Stimulated activated CD8-positive, alpha-beta memory T cell treated with anti-CD3 and anti-CD28 coated beads, Interleukin-4, amount 100 ng/mL, for 4 hours (primary cell): ENCODE measurements around the gene LRCH1.

Experiments
- DNase-seq, 2 donors: peaks; one replicate each; pipeline ENCODE4 v3.0.0-alpha.2; 2020; ENCODE audit warnings: low read depth in 2 of 2, low spot score in 1 of 2

The LRCH1 gene

DNA sequence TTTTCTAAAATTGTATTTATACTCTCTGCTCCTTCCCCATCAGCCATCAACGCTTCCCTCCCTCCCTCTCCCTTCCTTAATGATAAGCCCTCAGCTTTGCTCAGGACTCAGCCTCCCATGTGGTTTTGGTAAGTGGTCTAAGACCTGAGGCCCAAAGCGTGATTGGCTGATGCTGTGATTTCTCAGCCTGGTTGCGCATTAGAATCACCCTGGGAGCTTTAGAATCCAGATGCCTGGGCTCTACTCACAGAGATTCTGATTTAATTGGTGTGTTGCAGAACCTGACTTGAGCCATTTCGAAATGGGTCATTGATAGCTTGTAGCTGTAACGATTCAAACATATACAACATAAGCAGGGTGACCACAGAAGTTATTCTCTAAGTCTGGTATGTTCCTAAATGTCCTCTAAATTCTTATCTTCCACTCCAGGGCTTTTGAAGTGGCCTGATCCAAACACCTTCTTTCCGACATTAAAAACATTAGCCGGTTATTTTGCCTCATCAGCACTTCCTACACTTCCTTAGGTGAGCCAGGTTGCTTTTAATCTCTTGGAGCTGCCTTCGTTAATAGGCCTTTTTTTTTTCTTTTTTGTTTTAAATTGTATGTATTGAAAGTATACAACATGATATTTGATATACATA lies 60.6 kb downstream of the LRCH1 start:
- DNase-seq = no peak

DNA sequence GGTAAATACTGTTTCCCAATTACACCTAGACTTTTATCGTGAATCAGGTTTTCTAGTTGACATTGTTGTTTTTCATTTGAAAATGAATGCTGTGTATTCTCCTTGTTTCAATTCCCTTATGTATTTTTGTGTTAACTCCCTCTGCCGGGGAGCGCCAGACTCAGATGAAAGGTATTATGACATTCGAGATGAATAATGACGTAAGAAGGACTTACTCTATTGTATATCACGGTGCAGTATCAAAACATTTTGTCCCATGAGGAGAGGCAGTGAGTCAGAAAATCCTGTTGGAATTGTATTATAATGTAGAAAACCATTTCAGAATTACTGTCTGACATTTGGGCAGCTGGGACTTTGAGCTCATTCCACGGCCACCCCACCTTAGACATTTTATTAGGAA lies 61.6 kb downstream of the LRCH1 start:
- DNase-seq = no peak

DNA sequence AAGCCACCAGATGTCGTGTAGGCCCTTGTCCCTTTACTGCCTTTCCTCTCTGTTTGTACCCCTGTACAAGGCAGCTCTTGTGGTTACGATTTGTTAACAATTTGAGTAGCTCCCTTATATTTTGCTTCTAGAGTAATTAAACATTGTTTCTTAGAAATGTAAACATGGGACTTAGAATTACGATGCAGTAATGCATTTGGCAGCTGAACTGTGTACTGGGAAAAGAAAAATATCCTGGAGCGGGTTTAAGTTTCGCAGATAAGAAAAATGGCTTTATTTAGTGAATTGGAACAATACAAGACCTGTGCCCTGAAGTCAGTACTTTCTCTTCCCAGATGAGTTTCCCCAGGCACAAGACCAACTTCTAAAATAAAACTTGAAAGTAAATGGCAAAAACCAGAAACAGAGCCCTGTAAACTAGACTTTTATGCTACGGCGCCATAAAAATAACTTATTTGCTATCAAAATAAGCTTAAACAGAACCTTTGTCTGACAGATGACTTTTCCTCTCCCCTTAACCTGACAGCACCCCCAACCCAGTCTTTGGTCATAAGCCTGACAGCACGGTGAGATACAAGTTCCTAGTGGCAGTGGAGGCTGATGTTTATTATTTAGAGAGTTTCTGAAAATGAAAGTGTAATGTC lies 63.0 kb downstream of the LRCH1 start:
- DNase-seq = no peak

DNA sequence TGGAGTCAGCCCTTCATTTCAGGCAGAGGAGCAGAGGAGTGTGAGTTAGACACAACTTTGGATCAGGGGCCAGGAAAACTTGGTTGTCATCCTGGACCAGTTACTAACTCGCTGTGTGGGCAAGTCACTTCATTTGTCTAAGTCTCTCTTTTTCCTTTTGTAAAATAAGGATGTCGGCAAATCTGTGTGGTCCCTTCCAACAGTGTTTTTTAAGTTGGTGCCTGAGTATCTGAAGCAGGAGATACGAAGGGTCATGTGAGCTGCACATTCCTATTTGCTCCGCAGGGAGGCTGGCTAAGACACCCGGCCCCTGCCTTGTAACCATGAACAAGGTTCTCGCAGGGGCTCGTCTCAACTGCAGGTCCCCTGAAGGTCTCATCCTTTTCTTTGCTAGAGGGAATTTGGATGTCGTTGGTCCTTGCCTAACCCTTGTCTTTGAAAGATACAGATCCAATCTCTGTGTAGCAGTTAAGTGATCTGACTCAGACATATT lies 64.3 kb downstream of the LRCH1 start:
- no peak for DNase-seq

DNA sequence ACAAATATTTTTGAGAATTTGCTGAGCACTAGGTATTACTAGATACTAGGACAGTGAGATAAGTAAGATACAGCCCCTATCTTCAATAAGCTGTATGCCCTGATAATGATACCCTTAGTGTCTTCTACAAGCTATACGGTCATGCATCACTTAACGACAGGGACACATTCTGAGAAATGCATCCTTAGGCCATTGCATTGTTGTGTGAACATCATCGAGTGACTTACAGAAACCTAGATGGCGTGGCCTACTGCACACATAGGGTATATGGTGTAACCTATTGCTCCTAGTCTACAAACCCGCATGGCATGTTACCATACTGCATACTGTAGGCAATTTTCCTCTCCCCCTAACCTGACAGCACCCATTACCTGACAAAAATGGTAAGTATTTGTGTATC lies 64.9 kb downstream of the LRCH1 start:
- no peak for DNase-seq

DNA sequence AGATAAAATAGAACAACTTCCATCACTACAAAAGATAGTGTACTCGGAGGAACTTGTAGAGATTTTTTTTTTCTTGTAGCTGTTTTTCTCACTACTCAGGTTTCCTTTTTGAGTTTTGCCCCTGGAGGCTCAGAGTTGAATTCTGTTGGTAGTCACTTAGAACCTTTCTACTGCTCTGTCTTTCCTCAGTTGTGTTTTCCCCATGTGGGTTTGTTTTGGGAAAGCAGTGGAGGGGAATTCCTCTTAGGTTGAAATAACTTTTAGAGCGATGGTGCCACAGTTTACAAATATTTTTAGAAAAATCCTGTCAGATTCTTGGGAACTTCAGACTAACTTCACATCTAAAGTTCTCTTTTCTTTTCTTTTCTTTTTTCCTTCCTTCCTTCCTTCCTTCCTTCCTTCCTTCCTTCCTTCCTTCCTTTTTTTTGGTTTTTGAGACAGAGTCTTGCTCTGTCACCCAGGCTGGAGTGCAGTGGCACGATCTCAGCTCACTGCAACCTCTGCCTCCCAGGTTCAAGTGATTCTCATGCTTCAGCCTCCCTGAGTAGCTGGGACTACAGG lies 65.8 kb downstream of the LRCH1 start:
- DNase-seq = no peak

DNA sequence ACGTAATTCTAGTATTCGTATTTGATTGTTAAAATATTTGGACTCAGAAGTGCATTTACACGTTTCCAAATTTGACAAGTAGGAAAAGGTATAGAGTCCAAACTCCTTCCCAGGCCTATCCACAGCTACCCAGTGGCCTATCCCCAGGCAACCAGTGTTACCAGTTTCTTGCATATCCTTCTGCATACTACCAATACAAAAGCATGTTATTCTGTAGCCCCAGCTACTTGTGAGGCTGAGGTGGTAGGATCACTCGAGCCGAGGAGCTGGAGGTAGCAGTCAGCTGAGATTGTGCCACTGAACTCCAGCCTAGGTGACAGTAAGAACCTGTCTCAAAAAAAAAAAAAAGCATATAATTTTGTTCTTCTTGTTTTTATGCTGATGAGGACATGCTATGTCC lies 67.1 kb downstream of the LRCH1 start:
- no peak for DNase-seq

DNA sequence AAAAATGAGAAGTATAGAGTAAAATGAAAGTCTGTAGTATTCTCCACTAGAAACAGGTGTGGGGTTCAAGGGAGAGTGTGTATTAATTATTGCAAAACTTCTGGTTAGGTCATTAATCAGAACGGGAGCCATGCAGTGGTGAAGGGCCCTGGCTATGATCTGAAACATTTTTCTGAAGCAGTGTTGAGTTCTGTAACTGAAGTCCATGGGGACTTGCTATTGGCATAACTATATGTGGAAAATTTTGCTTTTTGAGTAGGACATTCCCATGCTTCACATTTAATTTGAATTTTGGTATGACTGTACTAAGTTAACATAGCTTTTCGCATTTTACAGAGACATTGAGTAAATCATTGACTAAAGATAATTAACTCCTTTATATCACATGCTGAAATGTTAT lies 67.5 kb downstream of the LRCH1 start:
- DNase-seq = no peak

DNA sequence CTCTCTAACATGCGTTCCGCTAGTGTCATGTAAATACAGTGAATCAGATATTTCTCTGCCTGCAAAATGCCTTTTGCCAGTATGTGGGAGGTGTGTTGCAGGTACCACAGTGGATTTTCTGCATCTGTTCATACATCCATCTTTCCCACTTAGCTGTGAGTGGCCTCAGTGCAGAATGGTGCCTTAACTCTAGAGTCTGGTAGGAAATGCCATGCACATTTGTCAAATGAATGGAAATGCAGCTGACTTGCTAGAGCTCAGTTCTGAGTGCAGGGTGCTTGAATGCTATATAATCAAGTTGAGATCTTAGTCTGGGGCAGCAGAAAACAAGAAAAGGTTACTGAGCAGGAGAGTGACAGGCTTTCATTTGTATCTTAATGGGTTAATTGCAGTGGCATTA lies 68.2 kb downstream of the LRCH1 start:
- no peak for DNase-seq

DNA sequence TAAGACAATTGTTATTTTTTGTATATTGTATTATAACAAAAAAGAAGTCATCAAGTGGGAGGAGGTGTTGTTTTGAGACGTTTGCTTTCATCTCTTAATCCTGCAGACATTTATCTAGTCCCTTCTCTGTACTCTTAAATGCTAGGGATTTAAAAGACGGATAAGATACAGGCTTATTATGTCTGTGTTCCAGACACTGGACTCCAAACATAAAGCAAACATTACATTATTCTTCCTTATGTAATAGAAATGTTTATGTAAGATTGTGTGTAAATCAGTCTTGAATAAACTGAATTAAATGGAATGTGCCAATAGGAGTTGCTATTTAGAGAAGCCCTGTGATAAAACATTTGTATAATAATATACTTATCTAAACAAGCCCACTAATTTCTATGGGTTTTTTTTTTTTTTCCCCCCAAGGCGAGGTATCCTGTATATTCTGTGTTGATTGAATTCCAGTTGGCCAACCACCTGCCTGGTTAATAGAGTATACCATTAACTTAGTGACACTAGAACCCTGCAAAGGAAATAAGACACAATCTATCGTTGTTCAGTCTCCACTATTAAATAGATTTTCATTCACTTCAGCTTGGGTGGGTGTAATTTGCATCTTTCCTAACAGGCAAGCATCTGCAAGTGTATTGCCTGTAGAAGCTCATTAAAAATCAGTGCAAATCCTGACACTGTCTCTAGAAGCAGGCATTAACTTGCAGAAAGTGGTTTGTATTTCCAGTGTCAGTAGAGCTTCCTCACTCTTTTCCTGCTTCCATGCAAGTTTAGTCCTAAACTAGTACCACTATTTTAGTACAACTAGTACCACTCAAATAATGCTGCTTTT lies 69.0 kb downstream of the LRCH1 start:
- no peak for DNase-seq

DNA sequence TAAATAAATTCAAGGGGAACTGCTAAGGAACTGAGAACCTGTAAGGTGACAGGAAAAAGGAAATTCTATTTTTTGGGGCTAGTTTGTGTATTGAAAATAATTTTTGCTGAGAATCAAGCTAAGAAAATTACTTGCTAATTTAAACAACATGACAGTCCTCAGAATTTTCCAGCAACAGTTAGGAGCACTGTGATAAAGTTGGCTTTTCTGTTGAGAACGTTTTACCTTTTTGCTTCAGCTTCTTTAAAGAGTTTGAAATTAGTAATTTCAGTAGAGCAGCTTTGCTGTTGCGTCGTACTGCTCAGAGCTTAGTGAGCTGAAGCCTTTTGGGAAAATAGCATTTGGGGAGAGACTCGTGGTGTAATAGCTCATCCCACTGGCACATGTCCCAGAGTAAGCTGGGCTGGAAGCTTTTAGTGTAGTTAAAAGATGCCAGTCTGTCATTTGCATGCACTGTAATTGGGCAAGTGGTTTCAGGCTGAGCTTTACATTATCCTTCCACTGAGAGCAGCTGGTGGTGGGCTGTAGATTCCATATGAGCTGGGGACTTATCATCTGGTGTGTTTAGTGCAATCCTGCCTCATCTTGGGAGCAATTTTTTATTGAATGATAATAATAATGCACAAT lies 69.8 kb downstream of the LRCH1 start:
- DNase-seq = no peak

DNA sequence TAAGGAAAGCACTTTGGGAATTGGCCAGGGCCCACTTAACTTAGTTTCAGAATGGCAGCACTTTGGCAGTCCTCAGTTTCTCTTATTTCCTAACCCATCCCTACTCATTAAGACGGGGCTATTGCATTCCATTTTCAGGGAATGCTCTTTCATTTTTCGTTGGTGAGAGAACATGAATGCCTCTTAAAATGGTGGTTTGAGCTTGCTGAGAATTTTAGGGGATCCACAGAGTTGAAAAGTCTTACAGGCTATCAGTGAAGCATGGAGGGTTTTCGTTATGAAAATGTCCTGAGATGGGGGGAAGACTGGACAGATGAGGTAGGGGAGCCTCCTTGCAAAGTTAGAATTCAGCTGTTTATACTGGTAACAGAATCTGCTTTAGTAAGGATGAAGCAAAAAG lies 71.4 kb downstream of the LRCH1 start:
- DNase-seq = no peak

DNA sequence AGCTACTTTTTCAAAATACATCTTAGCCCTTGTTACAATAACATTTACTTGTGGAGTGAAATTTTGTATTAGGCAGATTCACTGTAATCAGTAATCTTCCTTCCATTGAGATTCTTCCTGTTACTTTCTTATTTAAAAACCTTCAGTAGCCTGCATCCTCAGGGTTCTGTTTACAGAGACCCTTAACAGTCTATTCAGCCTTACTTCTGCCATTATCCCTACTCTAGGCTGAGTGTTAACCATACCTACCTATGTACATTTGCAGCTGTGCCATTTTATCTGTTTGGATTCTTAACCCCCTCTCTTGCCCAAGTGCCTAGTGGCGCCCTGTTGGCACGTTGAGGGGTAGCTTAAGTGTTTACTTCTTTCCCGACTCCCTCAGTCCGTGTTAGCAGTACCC lies 71.9 kb downstream of the LRCH1 start:
- no peak for DNase-seq

DNA sequence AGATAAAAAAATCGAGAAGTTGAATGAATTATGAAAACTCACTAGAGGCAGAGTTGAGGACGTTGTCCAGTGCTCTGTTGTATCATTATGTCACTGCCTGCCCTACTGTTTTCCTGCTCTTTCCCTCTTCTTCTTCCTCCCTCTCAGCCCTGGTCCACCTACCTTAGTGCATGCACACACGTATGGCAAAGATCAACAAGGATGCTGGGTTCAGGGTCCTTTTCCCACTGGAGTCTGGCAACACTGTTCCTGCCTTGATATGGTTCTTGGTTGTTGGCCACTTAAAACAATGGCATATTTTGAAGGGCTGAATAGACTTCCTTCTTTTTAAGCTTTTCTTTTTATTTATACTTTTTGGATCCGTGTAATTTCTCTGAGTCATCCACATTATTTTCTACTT lies 74.5 kb downstream of the LRCH1 start:
- DNase-seq = no peak

DNA sequence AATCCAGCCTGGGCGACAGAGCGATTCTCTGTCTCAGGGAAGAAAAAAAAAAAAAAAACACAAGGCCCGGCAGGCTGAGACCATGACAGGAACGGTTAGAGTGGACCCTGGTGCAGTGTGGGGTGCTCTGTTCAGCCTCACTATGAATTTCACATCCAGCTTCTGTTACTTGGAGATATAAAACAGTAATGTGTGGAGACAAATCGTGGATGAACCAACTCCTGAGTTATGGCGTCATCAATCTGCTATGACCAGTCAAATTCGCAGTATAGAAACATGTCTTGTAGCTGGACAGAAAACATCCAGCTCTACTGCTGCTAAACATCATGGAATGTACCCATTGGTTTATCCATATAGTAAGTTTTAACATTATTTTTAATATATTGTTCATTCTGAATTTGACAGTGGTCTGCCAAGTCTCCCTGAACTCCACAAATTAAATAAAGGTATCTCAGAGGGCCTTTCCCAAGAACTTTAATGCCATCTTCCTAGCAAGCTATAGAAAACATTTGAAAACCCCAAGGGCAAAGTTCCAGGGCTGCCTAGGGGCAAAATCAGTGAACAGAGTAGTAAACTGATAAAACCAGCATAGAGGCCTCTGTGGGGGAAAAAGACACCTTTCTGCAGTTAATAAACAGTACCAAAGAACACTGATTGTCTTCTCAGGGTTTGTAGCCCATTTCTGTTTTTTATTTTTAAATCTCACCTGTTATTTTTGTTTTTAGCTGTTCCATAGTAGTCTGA lies 75.8 kb downstream of the LRCH1 start:
- no peak for DNase-seq

DNA sequence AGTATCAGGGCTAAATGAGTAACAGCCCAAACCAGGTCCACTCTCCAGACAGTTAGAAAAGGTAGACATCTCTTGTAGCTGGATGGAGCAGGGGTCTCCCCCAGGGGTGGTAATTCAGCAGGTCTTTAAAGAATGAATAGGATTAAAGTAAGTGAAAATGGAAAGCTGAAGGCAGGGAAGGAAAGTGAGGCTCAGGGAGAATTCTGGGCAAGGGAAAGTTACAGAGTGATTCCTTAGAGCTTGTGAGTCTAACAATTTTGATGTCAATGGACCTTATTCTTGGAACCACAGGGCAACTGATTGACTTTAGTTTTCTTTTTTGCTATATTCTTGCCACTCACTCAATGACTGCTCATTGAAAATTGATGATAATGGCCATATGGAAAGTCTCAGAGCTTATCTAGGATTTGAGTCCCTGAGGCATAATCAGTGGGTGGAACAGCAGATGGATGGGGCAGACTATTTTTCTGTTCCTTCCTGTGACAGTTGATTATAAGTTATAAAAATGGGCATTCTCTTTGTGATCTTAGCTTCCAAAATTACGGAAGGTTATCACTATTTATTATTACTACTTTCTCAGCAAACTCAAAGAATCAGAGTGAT lies 76.9 kb downstream of the LRCH1 start:
- no peak for DNase-seq

DNA sequence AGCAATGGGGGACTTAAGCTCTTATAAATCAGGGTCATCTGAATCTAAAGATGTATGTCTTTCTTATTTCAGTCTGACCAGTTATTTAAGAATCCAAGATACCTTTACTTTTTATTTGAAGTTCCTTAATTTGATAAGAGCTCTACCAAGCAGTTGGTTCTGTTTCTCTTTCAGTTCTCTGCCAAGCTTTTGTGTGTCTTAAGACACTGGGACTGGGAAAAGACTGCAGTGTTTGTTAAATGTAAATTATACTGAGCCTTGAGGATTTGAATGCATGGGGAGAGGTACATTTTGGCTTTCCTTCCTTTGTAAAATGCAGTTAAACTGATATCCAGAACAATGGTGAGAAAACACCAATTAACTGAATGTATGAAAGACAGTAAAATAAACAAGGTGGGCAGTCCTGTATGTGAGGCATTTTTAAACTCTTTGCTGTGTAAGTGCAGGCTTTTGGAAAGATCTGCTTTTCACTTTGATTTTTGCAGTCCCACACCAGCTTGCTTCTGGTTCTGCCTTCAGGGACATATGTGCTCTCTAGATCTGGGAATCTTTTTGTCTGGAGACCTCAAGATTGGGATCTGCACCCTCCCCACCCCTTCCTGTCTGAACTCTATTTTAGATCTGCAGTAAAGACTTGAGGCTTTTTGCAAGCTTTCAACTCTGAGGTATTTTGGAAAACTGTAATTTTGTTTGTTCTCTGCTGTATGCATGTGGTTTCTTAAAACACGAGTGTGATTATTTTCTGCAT lies 77.6 kb downstream of the LRCH1 start:
- DNase-seq = no peak

DNA sequence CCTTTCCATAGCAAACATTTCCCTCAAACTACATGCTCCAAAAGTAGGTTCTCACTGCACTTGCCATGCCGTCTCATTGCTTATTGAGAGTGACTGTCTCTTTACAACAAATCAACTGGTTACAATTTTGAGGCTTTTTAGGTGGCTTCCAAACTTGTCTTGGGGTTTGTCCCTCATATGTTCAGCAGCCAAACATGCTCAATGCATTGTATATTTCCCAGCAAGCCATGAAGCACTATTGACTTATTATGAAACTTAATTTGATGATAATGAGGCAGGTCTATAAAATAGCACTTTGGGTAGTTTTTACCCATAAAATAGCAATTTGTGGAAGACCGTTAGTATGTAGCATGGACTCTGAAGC lies 78.2 kb downstream of the LRCH1 start:
- no peak for DNase-seq

DNA sequence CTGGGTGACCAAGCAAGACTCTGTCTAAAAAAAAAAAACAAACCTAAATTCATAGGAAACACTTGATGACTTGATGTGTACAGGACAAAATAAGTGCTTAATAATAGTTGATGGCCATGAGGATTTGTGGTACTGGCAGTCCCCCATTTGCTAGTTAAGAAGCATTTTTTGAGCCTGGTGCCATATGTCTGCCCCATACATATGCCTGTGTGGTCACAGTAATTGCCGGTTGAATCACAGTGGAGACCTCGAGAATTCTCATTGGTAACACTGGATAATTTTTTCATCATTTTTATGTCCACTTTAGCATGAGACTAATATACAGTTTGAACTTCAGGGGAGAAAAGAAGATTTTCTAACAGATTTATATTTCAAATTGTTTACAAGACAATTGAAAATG lies 79.2 kb downstream of the LRCH1 start:
- DNase-seq = no peak

DNA sequence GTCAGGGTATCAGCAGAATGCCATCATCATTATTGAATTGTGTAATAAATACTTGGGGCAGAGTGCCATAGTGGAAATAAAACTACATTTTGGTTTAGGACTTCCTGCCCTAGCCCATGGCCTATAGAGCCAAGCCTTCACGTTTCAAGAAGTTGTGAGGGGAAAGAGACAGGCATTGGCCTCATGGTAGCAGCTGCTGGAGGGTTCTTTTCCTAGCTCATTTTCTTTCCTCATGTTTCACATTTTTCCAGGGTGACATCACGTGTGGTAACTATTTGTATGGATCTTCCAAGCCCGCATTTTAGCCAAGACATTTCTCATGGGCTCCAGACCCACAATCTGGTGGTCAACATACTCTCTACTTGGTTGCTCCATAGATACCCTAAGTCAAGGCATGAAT lies 80.4 kb downstream of the LRCH1 start:
- no peak for DNase-seq
